ENCODE measurements around the gene NRF1.

NRF1 gene

GRCh38 chr7:129771201-129771927, 159.8 kb downstream of the NRF1 start:
- DNase-seq (ENCODE audit: low spot score) = no peak

GRCh38 chr7:129771928-129772479, 160.5 kb downstream of the NRF1 start:
- no peak for DNase-seq (ENCODE audit: low spot score)

DNA sequence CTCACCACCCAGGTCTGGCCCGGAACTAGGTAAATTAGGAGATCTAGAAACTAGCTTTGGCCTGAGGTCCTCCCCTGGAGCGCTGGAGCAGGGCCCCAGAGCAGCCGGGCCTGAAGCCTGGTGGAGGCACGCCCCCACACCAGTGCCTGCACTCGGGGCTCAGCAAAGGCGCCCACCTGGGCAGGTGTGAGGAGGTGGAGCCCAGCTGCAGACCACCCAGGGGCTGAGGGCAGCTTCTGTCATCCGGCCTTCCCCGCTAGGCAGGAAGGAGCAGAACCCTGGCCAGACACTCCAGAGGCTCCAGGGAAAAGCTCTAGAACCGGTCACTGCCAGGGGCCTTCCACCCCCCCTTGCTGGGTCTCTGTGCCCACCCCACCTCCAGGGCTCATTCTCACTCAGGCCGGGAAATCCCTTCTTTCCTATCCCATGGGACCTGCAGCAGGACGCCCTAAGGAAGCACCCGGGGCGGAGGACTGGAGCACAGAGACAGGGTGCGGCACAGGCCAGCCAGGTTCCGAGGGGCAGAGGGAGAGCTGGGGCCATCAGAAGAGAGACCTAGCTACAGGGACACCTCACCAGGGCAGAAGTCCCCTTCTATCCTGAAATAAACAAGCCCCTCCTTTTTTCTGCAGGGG, 161.2 kb downstream of the NRF1 start:
- no peak for DNase-seq (ENCODE audit: low spot score)

DNA sequence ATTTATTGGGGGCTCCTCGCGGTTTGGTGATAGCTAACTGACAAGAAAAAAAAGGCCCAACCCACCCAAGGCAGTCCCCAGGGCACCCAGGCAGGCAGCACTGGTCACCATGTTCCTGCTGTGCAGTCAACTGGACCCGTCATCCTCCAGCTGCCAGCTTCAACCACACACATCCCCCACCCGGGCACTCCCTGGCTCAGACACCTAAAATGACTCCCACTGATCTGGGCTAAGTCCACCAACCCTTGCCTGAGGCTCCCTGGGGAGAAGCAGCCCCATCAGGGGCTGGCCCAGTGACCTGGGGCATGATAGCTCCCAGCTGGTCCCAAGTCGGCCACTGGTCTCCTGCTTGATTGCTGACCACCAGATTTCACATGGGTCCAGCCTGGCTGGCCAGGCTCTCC, 161.8 kb downstream of the NRF1 start:
- DNase-seq (ENCODE audit: low spot score) = no peak

DNA sequence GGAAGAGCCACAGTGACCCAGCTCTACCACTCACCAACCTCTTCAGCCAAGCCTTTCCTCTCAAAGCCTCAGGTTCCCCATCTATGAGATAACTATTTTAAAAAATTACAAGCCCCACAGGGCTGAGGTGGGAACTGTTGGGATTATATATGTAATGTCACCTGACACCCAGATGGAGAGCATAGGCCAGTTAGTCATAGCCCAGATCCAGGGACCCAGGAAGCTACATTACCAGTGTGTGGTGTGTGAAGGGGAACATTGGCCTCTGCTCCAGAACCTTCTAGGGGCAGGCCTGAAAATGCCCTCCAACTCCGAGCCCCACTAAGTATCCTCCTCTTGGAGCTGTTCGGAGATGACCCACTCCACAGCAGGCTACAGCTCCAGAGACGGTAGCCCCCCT, 162.4 kb downstream of the NRF1 start:
- DNase-seq (ENCODE audit: low spot score) = no peak

DNA sequence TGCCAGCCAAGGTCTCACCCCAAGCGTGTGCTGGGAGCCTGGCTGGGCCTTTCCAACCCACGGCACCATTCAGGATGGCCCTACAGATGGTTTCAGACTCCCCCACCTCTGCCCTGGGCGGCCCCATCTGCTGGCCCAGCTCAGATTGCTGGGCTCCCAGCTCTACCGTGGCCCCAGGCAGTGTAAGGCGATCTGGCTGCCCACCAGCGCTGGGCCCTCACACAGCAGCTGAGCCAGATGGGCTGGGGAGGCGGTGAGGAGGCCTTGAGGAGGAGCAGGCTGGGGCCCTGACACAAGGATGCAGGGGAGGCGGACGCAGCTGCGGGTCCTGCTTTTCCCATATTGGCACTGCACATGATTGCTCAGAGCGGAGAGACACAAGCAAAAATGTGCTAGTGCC, 162.8 kb downstream of the NRF1 start:
- no peak for DNase-seq (ENCODE audit: low spot score)

DNA sequence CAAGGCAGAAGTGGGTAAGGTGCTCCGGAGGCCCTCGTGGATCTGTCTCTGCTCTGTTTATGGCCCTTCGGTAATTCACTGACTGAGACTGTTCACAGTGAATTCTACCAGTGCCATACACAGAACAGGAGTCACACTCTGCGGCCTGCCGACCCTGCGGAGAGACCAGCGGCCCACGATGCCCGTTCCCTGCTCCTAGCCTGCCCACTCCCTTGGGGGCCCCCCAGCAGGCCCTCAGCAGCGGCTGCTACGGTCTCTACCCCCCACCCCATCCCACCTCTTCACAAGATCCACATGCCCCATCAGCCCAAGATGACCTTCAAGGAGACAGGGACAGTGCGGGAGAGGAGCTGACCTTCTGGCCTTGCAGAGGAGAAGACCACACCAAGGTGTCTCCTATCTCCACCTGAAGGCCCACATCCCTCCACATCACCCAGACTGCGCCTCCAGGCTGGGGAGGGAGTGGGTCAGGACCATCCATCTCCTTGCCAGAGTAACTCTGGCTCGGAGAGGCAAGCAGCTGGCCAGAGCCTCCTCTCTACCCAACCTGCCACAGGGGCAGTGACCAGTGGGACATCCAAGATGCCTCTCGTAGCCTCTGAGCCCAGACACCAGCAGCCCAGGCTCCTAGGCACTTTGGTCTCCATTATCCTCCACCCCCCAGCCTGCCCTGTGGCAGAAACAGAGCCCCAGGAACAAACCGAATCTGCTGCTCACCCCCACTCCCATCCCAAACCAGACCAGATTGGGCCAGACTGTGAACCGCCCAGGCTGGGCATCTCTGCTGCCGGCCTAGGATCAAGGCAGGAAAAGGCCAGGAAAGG, 163.6 kb downstream of the NRF1 start:
- no peak for DNase-seq (ENCODE audit: low spot score)

DNA sequence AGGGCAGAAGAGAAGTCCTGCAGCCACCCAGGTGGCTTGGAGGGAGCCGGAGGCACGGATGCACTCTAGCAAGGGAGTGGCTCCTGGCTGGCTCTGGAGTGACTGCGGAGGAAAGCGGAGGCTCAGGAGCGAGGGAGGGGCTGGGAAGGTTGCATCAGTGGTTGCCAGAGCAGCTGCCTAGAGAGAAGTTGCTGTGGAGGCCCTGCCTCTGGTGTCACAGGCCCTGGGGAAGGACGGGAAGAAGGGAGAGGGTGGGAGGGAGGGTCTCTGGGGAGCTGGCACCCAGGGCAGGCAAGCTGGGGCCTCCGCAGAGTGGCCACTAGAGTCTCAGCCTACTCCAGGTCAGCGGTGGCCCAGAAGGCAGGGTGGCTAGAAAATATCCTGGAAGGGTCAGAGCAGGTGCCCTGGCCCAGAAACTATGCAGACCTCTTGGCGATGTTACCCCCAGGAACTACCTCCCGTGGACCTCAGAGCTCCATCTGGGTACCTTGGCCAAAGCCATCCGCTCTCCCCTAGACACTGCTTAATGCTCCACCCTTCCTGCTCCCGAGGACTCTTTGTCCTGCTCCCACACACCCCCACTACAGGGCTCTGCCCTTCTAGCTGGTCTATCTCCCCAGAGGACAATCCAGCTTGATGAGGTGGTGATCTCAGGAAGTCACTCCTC, 164.3 kb downstream of the NRF1 start:
- no peak for DNase-seq (ENCODE audit: low spot score)

DNA sequence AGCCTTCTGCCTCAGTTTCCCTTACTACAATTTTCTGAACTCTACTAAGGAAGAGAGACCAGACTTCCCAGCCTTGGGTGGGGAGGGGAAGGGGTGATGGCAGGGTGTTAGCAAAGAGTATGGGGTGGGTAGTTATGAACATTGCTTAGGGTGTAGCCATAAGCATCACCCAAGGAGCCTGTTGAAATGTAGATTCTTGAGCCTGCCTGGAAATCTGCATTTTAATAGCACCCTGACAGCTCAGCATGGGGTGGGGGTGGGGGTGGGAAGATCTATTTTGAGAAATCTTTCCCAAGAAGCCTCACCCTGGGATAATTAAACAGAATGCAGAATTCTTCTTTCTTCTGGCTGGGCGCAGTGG, 164.8 kb downstream of the NRF1 start:
- no peak for DNase-seq (ENCODE audit: low spot score)

DNA sequence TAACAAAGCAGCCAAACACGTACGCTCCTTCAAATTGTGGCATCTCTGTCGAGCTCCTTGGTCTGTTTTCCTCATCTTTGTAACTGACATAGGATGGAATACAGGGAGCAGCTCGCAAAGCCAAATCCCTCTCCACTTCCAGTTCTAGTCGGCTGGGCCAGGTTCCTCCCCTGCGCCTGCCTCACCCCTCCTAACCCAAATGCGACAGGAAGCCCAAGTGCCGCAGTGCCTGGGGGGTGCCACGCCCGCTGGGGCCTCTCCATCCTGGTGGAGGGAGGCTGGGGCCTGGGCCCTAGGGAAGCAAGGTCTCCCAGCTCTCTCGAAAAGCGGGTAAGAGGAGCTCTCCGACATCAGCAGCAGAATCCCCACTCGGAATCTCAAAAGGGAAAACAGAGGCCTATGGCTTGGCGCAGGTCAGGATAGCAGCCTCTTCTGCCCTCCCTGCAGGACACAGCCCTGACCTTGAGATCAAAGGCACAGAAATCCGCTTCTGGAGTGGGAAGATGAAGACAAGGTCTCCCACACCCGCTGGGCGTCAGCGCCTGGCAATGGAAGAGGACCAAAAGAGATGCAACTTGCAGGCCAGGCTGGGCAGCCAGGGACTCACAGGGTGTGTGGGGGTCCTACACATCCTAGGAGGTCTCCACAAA, 165.8 kb downstream of the NRF1 start:
- DNase-seq (ENCODE audit: low spot score) = no peak

DNA sequence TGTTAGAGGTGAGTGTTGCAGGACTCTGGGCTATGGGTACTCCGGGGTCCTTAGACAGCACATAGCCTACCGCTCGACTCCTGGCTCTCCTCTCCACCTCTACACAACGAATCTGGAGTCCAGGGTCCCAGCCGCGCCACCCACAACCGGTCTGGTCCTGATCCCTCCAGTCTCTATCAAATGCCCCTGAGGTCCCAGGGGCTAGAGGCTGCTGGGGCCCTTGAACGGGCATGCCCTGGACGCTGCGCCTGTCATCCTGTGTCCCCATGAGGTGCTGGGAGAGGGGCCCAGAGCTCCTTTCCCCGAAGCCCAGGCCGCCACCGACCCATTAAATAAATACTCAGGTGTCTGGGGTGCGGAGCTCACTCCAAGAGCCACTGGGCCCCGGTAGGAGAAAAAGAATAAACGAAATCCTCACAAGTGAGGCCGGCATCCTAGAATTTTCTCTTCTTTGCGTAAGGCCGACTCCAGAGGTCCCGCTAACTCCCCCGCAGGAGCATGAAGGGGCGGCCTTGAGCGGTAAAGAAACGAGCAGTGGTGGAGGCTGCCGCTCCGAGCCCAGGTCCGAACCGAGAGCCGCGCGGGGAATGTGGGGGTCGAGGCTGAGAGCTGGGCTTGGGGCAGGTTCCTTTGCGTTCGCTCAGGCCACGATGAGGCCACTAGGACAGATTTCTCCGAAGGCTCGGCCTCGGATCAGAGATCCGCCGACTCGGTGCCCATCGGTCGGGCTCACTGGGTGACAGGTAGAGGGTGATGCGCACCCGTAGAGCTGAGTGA, 166.7 kb downstream of the NRF1 start:
- no peak for DNase-seq (ENCODE audit: low spot score)

GRCh38 chr7:129778770-129779601, 167.5 kb downstream of the NRF1 start:
- DNase-seq (ENCODE audit: low spot score) = peak; percentile 56

DNA sequence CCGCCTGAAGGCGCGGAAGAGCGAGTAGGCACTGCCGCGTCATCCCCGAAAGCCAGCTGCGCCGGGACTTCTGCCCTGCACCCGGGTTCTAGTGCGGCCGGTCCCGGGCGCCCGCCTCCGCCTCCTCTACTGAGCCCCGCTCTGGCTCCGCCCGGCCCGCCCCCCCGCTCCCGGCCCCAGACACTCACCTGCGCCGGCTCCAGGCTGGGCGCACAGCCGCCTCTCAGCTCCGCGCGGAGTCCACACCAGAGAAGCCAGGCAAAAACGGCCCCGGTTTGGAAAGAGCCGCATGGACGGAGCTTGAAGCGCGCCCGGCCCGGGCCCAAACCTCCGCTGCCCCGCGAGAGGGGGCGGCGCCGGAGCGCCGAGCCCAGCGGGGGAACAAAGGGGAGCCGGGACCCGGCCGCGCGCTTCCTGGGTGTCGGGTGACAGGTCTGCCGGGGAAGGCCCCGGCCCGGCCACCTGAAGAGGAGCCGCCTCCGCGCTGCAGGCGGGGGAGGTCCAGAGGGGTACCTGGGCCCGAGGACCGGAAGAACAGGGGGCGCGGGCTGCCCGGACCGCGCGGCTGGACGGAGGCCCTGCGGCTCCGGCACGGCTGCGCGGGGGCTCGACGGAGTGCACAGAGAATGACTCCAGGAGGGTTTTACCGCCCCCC, 168.2 kb downstream of the NRF1 start:
- peak; percentile 82 for DNase-seq (ENCODE audit: low spot score)

- DNase-seq (ENCODE audit: low spot score) = peak; percentile 93
Measured at GRCh38 chr7:129780257-129780973, 168.9 kb downstream of the NRF1 start.

- peak; percentile 44 for DNase-seq (ENCODE audit: low spot score)
Measured at GRCh38 chr7:129780974-129781927, 169.7 kb downstream of the NRF1 start.

DNA sequence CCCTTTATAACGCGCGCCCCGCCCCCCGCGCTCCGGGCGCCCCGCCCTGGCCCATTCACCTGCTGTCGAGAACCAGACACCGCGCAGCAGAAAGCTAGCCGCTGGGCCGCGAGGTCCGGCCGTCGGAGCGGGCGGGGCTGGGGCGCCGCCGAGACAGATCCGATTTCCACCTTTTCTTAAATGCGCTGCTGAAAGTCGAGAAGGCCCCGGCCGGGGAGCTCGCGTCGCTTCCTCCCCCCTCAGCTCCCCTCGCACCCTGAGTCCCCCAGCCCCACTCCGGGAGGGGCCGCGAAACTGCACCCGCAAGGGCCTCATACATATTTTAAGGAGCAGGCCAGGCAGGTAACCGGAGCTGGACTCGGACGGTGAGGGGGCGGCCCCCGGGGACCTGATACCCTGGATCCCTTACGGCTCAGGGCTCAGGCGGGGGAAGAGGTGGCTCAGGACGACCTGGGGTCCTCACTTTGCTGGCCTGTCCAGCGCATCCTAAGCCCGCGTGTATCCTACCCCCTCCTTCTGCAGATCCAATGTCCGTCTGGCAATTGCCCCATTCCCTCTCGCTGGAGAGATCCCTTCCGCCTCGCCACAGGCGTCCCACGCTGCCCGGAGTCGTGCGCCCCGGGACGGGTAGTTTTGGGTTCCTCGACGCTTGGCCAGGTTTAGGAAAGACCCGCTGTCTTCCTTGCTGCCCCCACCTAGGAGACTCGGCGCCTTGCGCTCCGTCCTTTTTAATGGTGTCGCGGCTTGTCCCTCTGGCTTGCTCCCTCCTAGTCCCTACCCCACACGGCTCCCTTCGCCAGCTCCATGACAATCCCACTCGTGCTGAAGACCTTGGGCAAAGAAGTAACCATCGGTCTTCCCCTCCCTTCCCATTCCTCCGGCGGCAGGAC, 170.7 kb downstream of the NRF1 start:
- DNase-seq (ENCODE audit: low spot score) = no peak

All from RKO (cell line).